GM12864 (cell line): ENCODE data around the gene DHRSX.
"Not testable (repeated sequence)": the region's sequence is repeated elsewhere in the genome, so short reads cannot be mapped to it uniquely, and the experiment has no call there.

Source experiments
- DNase-seq: peaks from one replicate; pipeline ENCODE4 v3.0.0-alpha.2; 2011; ENCODE audit warnings: low read depth
- H3K4me3 ChIP-seq: 2 replicates; pipeline ENCODE4 v1.5.1; 2011; ENCODE audit warnings: mild to moderate bottlenecking, low read depth, low read length, control low read depth
- CTCF ChIP-seq: IDR thresholded peaks from 2 replicates; pipeline ENCODE4 v1.5.1; 2011; ENCODE audit warnings: low read depth, mild to moderate bottlenecking, moderate library complexity, low read length, control low read depth, inconsistent platforms; ENCODE audit errors: missing control alignments

DHRSX gene

GRCh38 chrX:2351321-2351720, 149.5 kb downstream of the DHRSX start:
- no peak for TF ChIP-seq CTCF
- no peak for DNase-seq
- no peak overlapping the region for H3K4me3 ChIP-seq

- DNase-seq, H3K4me3 ChIP-seq: not testable (repeated sequence)
Measured at GRCh38 chrX:2350703-2351102, 150.1 kb downstream of the DHRSX start.

GRCh38 chrX:2350036-2350435, 150.7 kb downstream of the DHRSX start:
- not testable (repeated sequence) for H3K4me3 ChIP-seq, DNase-seq

GRCh38 chrX:2348211-2348610, 152.6 kb downstream of the DHRSX start:
- no peak for DNase-seq
- no peak for TF ChIP-seq CTCF
- H3K4me3 ChIP-seq: no peak overlapping the region

GRCh38 chrX:2346158-2346557, 154.6 kb downstream of the DHRSX start:
- no peak for DNase-seq
- TF ChIP-seq CTCF: no peak
- H3K4me3 ChIP-seq: no peak overlapping the region

GRCh38 chrX:2345562-2345961, 155.2 kb downstream of the DHRSX start:
- H3K4me3 ChIP-seq: no peak overlapping the region
- no peak for DNase-seq
- TF ChIP-seq CTCF: no peak

- DNase-seq: no peak
- no peak overlapping the region for H3K4me3 ChIP-seq
- TF ChIP-seq CTCF: no peak
Measured at GRCh38 chrX:2343413-2343812, 157.4 kb downstream of the DHRSX start.

GRCh38 chrX:2342874-2343273, 157.9 kb downstream of the DHRSX start:
- no peak for DNase-seq
- H3K4me3 ChIP-seq: no peak overlapping the region
- TF ChIP-seq CTCF: no peak
